Endothelial cell of umbilical vein (primary cell): Measurements from ENCODE around the gene CDKL2.

Experiments used
- EZH2 ChIP-seq: IDR thresholded peaks from 2 replicates; pipeline ENCODE4 v1.6.1; 2012; ENCODE audit warnings: borderline replicate concordance, low read depth, mild to moderate bottlenecking, moderate library complexity, low read length, inconsistent platforms; ENCODE audit not compliant: severe bottlenecking
- FOS ChIP-seq: IDR thresholded peaks from 2 replicates; pipeline ENCODE4 v1.6.1; 2011; ENCODE audit warnings: mild to moderate bottlenecking, low read length, moderate library complexity, borderline replicate concordance; ENCODE audit not compliant: insufficient read depth
- MAX ChIP-seq: IDR thresholded peaks from 2 replicates; pipeline ENCODE4 v1.6.1; 2011; ENCODE audit not compliant: insufficient read depth, insufficient read length
- MYC ChIP-seq: IDR thresholded peaks from one replicate; pipeline ENCODE4 v1.6.1; 2011; ENCODE audit warnings: mild to moderate bottlenecking, low read depth, low read length
- POLR2A ChIP-seq: IDR thresholded peaks from 2 replicates; pipeline ENCODE4 v1.6.1; 2012; ENCODE audit warnings: low read depth, mild to moderate bottlenecking, control low read depth, low read length
- POLR2AphosphoS5 ChIP-seq: IDR thresholded peaks from 2 replicates; pipeline ENCODE4 v1.6.1; 2012; ENCODE audit warnings: low read depth, mild to moderate bottlenecking, control low read depth, low read length, moderate library complexity; ENCODE audit not compliant: insufficient read depth
- TF ChIP-seq, protein P1 (sequence below), 2 donors: IDR thresholded peaks; 1 replicate in 1 of 2; 2 replicates in 1 of 2; pipeline ENCODE4 v1.5.1; 2011; ENCODE audit warnings: low read length in 2 of 2, mild to moderate bottlenecking in 2 of 2, moderate library complexity in 2 of 2, control low read depth in 1 of 2, inconsistent platforms in 1 of 2, low read depth in 1 of 2; ENCODE audit not compliant: insufficient read depth in 1 of 2; ENCODE audit errors: extremely low read depth in 1 of 2

GRCh38 chr4:75545526-75545925 lies 84.8 kb downstream of the CDKL2 start:
- TF ChIP-seq POLR2AphosphoS5 (no peak), MAX (no peak), EZH2 (no peak), POLR2A (no peak), MYC (no peak), FOS (no peak)
- TF ChIP-seq, protein P1, sequence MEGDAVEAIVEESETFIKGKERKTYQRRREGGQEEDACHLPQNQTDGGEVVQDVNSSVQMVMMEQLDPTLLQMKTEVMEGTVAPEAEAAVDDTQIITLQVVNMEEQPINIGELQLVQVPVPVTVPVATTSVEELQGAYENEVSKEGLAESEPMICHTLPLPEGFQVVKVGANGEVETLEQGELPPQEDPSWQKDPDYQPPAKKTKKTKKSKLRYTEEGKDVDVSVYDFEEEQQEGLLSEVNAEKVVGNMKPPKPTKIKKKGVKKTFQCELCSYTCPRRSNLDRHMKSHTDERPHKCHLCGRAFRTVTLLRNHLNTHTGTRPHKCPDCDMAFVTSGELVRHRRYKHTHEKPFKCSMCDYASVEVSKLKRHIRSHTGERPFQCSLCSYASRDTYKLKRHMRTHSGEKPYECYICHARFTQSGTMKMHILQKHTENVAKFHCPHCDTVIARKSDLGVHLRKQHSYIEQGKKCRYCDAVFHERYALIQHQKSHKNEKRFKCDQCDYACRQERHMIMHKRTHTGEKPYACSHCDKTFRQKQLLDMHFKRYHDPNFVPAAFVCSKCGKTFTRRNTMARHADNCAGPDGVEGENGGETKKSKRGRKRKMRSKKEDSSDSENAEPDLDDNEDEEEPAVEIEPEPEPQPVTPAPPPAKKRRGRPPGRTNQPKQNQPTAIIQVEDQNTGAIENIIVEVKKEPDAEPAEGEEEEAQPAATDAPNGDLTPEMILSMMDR (IDR thresholded peaks at IDR 0.05; ENCODE audit: extremely low read depth in 1 of 2, insufficient read depth in 1 of 2, low read depth in 1 of 2, low read length in 2 of 2), result no peak
